SK-N-SH (cell line): ENCODE results near the gene POP5. TPM values are rescaled to one million over a fixed set of nuclear protein-coding genes. Genes with fewer than 3 reads are reported as not detected.

ENCODE experiments used
- CTCF ChIA-PET: fragments of 300-600, 350-600 bp; formaldehyde crosslinking; extraction: SDS; loops from one replicate; lab custom pipeline; 2021; lab: Yijun Ruan, JAX
- POLR2A ChIA-PET: fragments of 350-600 bp; sonication (Branson Sonifier 250); formaldehyde crosslinking; extraction: SDS; loops from one replicate; lab custom pipeline; 2020; ENCODE audit warnings: antibody characterized with exemption, inconsistent platforms; lab: Yijun Ruan, JAX
- DNase-seq: peaks from one replicate; pipeline ENCODE4 v3.0.0; 2012
- H2AFZ ChIP-seq: fragments of 200-600 bp; sonication (generic); 2 replicates; pipeline ENCODE4 v1.8.1; 2016; ENCODE audit warnings: antibody characterized with exemption, mild to moderate bottlenecking, low read depth
- H3F3A ChIP-seq: fragments of 200-600 bp; sonication (generic); replicated peaks from 2 replicates; pipeline ENCODE3; 2016; ENCODE audit warnings: antibody characterized with exemption, mild to moderate bottlenecking; ENCODE audit not compliant: insufficient read depth
- H3K27ac ChIP-seq, 2 experiments: fragments of 200-500 bp in 1 of 2; fragments of 200-600 bp in 1 of 2; sonication (Bioruptor generic) in 1 of 2; sonication (generic), shearing (Covaris generic) in 1 of 2; 2 replicates each; pipeline versions ENCODE4 v1.5.1 to v1.6.1; 2014 to 2016; ENCODE audit warnings: low read depth in 2 of 2, inconsistent platforms in 1 of 2, low read length in 1 of 2, mild to moderate bottlenecking in 1 of 2, mixed read lengths in 1 of 2
- H3K27me3 ChIP-seq: fragments of 200-600 bp; sonication (generic), shearing (Covaris generic); 2 replicates; pipeline ENCODE4 v1.6.1; 2016; ENCODE audit warnings: mixed run types; ENCODE audit not compliant: insufficient read depth
- H3K36me3 ChIP-seq, 2 experiments: fragments of 200-500 bp in 1 of 2; fragments of 200-600 bp in 1 of 2; sonication (Bioruptor generic) in 1 of 2; sonication (generic) in 1 of 2; replicated peaks in 1 of 2; 2 replicates each; pipeline versions ENCODE3 to v1.5.1; 2014 to 2016; ENCODE audit warnings: low read length in 1 of 2, mild to moderate bottlenecking in 1 of 2; ENCODE audit not compliant: insufficient read depth in 2 of 2, control insufficient read depth in 1 of 2
- H3K4me1 ChIP-seq, 2 experiments: fragments of 200-500 bp in 1 of 2; fragments of 200-600 bp in 1 of 2; sonication (Bioruptor generic) in 1 of 2; sonication (generic), shearing (Covaris generic) in 1 of 2; 2 replicates each; pipeline versions ENCODE4 v1.5.1 to v1.6.1; 2014 to 2016; ENCODE audit warnings: low read depth in 1 of 2, low read length in 1 of 2, mixed run types in 1 of 2; ENCODE audit not compliant: insufficient read depth in 2 of 2, control insufficient read depth in 1 of 2
- H3K4me2 ChIP-seq: fragments of 200-600 bp; sonication (generic), shearing (Covaris generic); 2 replicates; pipeline ENCODE4 v1.6.1; 2017; ENCODE audit warnings: mixed run types
- H3K4me3 ChIP-seq, 2 experiments: fragments of 200-500 bp in 1 of 2; fragments of 200-600 bp in 1 of 2; sonication (Bioruptor generic) in 1 of 2; sonication (generic), shearing (Covaris generic) in 1 of 2; 2 replicates each; pipeline versions ENCODE4 v1.5.1 to v1.8.1; 2014 to 2016; ENCODE audit warnings: low read depth in 2 of 2, inconsistent platforms in 1 of 2, low read length in 1 of 2, mild to moderate bottlenecking in 1 of 2, mixed read lengths in 1 of 2, moderate library complexity in 1 of 2
- H3K79me2 ChIP-seq: fragments of 200-600 bp; sonication (generic); 2 replicates; pipeline ENCODE4 v1.8.1; 2017; ENCODE audit warnings: mild to moderate bottlenecking; ENCODE audit not compliant: insufficient read depth
- H3K9ac ChIP-seq: fragments of 200-600 bp; sonication (generic); 2 replicates; pipeline ENCODE4 v1.6.1; 2017; ENCODE audit warnings: mixed run types
- H3K9me2 ChIP-seq: fragments of 200-600 bp; sonication (generic); 2 replicates; pipeline ENCODE4 v1.6.1; 2017; ENCODE audit warnings: mixed run types
- H3K9me3 ChIP-seq: fragments of 200-600 bp; sonication (generic); 2 replicates; pipeline ENCODE4 v1.6.1; 2017; ENCODE audit warnings: mixed run types, mild to moderate bottlenecking, moderate library complexity
- H4K20me1 ChIP-seq: fragments of 200-600 bp; sonication (generic); 2 replicates; pipeline ENCODE4 v1.6.1; 2017; ENCODE audit warnings: mild to moderate bottlenecking, mixed run types; ENCODE audit not compliant: insufficient read depth
- CHD2 ChIP-seq: fragments of 150-350 bp; IDR thresholded peaks from 2 replicates; pipeline ENCODE4 v1.6.1; 2018; ENCODE audit warnings: low read length; ENCODE audit not compliant: partially characterized antibody
- EZH2phosphoT487 ChIP-seq: fragments of 200-600 bp; sonication (generic); IDR thresholded peaks from 2 replicates; pipeline ENCODE4 v1.6.1; 2017; ENCODE audit warnings: low read depth, mixed run types, mild to moderate bottlenecking, antibody characterized with exemption, moderate library complexity, borderline replicate concordance
- FOXJ3 ChIP-seq: sonication (generic); formaldehyde crosslinking; IDR thresholded peaks from 2 replicates; pipeline ENCODE4 v1.5.1; 2020; ENCODE audit warnings: mild to moderate bottlenecking, missing genetic modification reagents
- FOXM1 ChIP-seq: IDR thresholded peaks from 2 replicates; pipeline ENCODE4 v1.4.0; 2012; ENCODE audit warnings: low read depth, mild to moderate bottlenecking
- GABPA ChIP-seq: IDR thresholded peaks from 2 replicates; pipeline ENCODE4 v1.4.0; 2012; ENCODE audit warnings: low read depth, mild to moderate bottlenecking
- JUND ChIP-seq: IDR thresholded peaks from 2 replicates; pipeline ENCODE4 v1.4.0; 2012
- NRF1 ChIP-seq: IDR thresholded peaks from 2 replicates; pipeline ENCODE4 v1.6.1; 2012; ENCODE audit warnings: low read depth, mild to moderate bottlenecking, low read length
- POLR2AphosphoS5 ChIP-seq: IDR thresholded peaks from 2 replicates; pipeline ENCODE4 v1.6.1; 2012; ENCODE audit warnings: low read depth, low read length
- RAD21 ChIP-seq: IDR thresholded peaks from 2 replicates; pipeline ENCODE4 v1.6.1; 2012; ENCODE audit warnings: mild to moderate bottlenecking, low read length
- RCOR1 ChIP-seq: fragments of 150-350 bp; IDR thresholded peaks from 2 replicates; pipeline ENCODE4 v1.6.1; 2017; ENCODE audit warnings: antibody characterized with exemption, low read length
- SIN3A ChIP-seq: IDR thresholded peaks from 2 replicates; pipeline ENCODE4 v1.6.1; 2012; ENCODE audit warnings: low read depth, mild to moderate bottlenecking, low read length, moderate library complexity, borderline replicate concordance
- SMC3 ChIP-seq: IDR thresholded peaks from 2 replicates; pipeline ENCODE4 v1.6.1; 2012; ENCODE audit warnings: low read depth, low read length, improper control_type of control experiment
- whole genome bisulfite sequencing: methylation state at CpG from one replicate; pipeline ENCODE4 v1.1.6; 2017; ENCODE audit warnings: low lambda C conversion rate; 5-methylcytosine and 5-hydroxymethylcytosine counted together
- polyA plus RNA-seq, 3 experiments: library from polyadenylated mRNA; depleted of rRNA; stranded (reverse); fragments of >200 nt; gene quantifications; 2 replicates each; pipeline ENCODE4 v1.2.3, GENCODE V29; 2012
- TF ChIP-seq, protein P1 (sequence below): IDR thresholded peaks from 2 replicates; pipeline ENCODE4 v1.4.0; 2012; ENCODE audit warnings: low read depth
- TF ChIP-seq, protein P2 (sequence below): fragments of 200-600 bp; sonication (generic); IDR thresholded peaks from 2 replicates; pipeline ENCODE4 v1.6.1; 2017; ENCODE audit warnings: antibody characterized with exemption, mild to moderate bottlenecking, moderate library complexity
- TF ChIP-seq, protein P3 (sequence below): IDR thresholded peaks from 2 replicates; pipeline ENCODE4 v1.4.0; 2012; ENCODE audit warnings: low read depth, borderline replicate concordance
- TF ChIP-seq, protein P4 (sequence below): IDR thresholded peaks from 2 replicates; pipeline ENCODE4 v1.4.0; 2012; ENCODE audit warnings: low read depth, borderline replicate concordance

Gene POP5
- polyA plus RNA-seq, 1 of the 3 experiments (the other 2 are of a cell fraction): 129 TPM

DNA sequence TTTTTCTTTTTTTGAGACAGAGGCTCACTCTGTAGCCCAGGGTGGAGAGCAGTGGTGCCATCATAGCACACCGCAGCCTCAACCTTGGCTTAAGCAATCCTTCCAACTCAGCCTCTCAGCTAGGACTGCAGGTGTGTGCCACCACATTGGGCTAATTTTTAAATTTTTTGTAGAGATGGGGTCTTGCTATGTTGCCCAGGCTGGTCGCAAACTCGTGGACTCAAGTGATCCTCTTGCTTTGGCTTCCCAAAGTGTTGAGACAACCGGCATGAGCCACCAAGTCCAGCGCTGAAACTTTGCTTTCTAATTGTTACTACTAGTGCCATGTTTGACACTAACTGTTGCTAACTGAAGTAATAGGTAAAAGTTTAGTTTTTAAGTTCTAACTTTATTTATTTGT, 39.0 kb downstream of the POP5 start:
- H3K4me1 ChIP-seq: peaks cover 7 to 37% of the 10 kb centered on the region in 2 experiments
- H3K27ac ChIP-seq: no peak overlapping the region
- H2AFZ ChIP-seq: no peak overlapping the region
- no peak overlapping the region for H3K9ac ChIP-seq
- peaks cover 100% of the 10 kb centered on the region for H3K79me2 ChIP-seq
- WGBS: 100% methylated on average over 5 of the region's 5 CpGs
- H3K27me3 ChIP-seq: no peaks in the 10 kb centered on the region
- TF ChIP-seq, protein P1, sequence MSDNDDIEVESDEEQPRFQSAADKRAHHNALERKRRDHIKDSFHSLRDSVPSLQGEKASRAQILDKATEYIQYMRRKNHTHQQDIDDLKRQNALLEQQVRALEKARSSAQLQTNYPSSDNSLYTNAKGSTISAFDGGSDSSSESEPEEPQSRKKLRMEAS: no peak
- no peak for TF ChIP-seq FOXM1
- no peak for TF ChIP-seq POLR2AphosphoS5
- TF ChIP-seq EZH2phosphoT487: no peak
- TF ChIP-seq, protein P2, sequence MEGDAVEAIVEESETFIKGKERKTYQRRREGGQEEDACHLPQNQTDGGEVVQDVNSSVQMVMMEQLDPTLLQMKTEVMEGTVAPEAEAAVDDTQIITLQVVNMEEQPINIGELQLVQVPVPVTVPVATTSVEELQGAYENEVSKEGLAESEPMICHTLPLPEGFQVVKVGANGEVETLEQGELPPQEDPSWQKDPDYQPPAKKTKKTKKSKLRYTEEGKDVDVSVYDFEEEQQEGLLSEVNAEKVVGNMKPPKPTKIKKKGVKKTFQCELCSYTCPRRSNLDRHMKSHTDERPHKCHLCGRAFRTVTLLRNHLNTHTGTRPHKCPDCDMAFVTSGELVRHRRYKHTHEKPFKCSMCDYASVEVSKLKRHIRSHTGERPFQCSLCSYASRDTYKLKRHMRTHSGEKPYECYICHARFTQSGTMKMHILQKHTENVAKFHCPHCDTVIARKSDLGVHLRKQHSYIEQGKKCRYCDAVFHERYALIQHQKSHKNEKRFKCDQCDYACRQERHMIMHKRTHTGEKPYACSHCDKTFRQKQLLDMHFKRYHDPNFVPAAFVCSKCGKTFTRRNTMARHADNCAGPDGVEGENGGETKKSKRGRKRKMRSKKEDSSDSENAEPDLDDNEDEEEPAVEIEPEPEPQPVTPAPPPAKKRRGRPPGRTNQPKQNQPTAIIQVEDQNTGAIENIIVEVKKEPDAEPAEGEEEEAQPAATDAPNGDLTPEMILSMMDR: no peak
- no peak for TF ChIP-seq RCOR1
- TF ChIP-seq JUND: no peak
- TF ChIP-seq, protein P3, sequence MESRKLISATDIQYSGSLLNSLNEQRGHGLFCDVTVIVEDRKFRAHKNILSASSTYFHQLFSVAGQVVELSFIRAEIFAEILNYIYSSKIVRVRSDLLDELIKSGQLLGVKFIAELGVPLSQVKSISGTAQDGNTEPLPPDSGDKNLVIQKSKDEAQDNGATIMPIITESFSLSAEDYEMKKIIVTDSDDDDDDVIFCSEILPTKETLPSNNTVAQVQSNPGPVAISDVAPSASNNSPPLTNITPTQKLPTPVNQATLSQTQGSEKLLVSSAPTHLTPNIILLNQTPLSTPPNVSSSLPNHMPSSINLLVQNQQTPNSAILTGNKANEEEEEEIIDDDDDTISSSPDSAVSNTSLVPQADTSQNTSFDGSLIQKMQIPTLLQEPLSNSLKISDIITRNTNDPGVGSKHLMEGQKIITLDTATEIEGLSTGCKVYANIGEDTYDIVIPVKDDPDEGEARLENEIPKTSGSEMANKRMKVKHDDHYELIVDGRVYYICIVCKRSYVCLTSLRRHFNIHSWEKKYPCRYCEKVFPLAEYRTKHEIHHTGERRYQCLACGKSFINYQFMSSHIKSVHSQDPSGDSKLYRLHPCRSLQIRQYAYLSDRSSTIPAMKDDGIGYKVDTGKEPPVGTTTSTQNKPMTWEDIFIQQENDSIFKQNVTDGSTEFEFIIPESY: no peak
- TF ChIP-seq RAD21: no peak
- TF ChIP-seq CHD2: no peak
- no peak for TF ChIP-seq GABPA
- TF ChIP-seq SMC3: no peak
- TF ChIP-seq, protein P4, sequence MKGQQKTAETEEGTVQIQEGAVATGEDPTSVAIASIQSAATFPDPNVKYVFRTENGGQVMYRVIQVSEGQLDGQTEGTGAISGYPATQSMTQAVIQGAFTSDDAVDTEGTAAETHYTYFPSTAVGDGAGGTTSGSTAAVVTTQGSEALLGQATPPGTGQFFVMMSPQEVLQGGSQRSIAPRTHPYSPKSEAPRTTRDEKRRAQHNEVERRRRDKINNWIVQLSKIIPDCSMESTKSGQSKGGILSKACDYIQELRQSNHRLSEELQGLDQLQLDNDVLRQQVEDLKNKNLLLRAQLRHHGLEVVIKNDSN: no peak
- no peak for TF ChIP-seq NRF1
- TF ChIP-seq SIN3A: no peak
- TF ChIP-seq FOXJ3 (CRISPR knock-in tag): no peak
- ChIA-PET CTCF (no interaction called here), POLR2A (no interaction called here)
- H3K4me3 ChIP-seq: no peak overlapping the region
- no peak overlapping the region for H3K4me2 ChIP-seq
- no peaks in the 10 kb centered on the region for H3K9me3 ChIP-seq
- no peaks in the 10 kb centered on the region for H3K9me2 ChIP-seq
- no peak for DNase-seq
- H3K36me3 ChIP-seq: peaks cover 13 to 26% of the 10 kb centered on the region in 2 experiments
- peaks cover 100% of the 10 kb centered on the region for H4K20me1 ChIP-seq
- peaks cover 8% of the 10 kb centered on the region for H3F3A ChIP-seq
